WTC11 (cell line): ENCODE measurements around the gene CCL26. TPM values are rescaled to one million over a fixed set of nuclear protein-coding genes. Genes with fewer than 3 reads are reported as not detected.

Source experiments
- ATAC-seq: fragments of 200-7000 bp; cut with Tn5 transposase; 2 replicates; pipeline ENCODE4 v1.10.0; 2021; ENCODE audit warnings: mild to moderate bottlenecking, moderate library complexity
- CTCF ChIA-PET: fragments of 300-600 bp; sonication (Branson Sonifier 250); formaldehyde crosslinking; loops from one replicate; lab custom pipeline; 2021; ENCODE audit warnings: antibody characterized with exemption; lab: Charles Lee
- POLR2A ChIA-PET: fragments of 350-600 bp; sonication (Branson Sonifier 250); formaldehyde crosslinking; loops from one replicate; lab custom pipeline; 2021; ENCODE audit warnings: antibody characterized with exemption; lab: Charles Lee
- DNase-seq: peaks from one replicate; pipeline ENCODE4 v3.0.0; 2021; ENCODE audit warnings: low spot score
- H3K27ac Mint-ChIP-seq: 2 replicates; pipeline ENCODE4 v1.8.0; 2021; ENCODE audit warnings: mixed read lengths
- H3K27me3 Mint-ChIP-seq: 2 replicates; pipeline ENCODE4 v1.8.0; 2021; ENCODE audit warnings: low read depth, mild to moderate bottlenecking, moderate library complexity, mixed read lengths
- H3K36me3 Mint-ChIP-seq: 2 replicates; pipeline ENCODE4 v1.8.0; 2021; ENCODE audit warnings: mixed read lengths
- H3K4me1 Mint-ChIP-seq: 2 replicates; pipeline ENCODE4 v1.8.0; 2022; ENCODE audit warnings: mixed read lengths
- H3K4me3 Mint-ChIP-seq: 2 replicates; pipeline ENCODE4 v1.8.0; 2021; ENCODE audit warnings: mild to moderate bottlenecking, moderate library complexity, mixed read lengths
- H3K9me3 Mint-ChIP-seq: 2 replicates; pipeline ENCODE4 v1.8.0; 2021; ENCODE audit warnings: mixed read lengths
- CBFB ChIP-seq: sonication (generic); formaldehyde crosslinking; IDR thresholded peaks from 2 replicates; pipeline ENCODE4 v1.8.1; 2022; ENCODE audit warnings: mild to moderate bottlenecking, low read depth, missing genetic modification reagents
- CDX4 ChIP-seq: fragments of 250-450 bp; sonication (Bioruptor Pico); IDR thresholded peaks from 2 replicates; pipeline ENCODE4 v1.9.0; 2021; ENCODE audit warnings: moderate library complexity, mild to moderate bottlenecking, inconsistent platforms, borderline replicate concordance
- E2F4 ChIP-seq: sonication (generic); formaldehyde crosslinking; IDR thresholded peaks from 2 replicates; pipeline ENCODE4 v1.8.1; 2022; ENCODE audit warnings: low read depth, mild to moderate bottlenecking, moderate library complexity, missing genetic modification reagents, borderline replicate concordance
- E2F5 ChIP-seq: sonication (generic); formaldehyde crosslinking; IDR thresholded peaks from 2 replicates; pipeline ENCODE4 v1.8.1; 2022; ENCODE audit warnings: mild to moderate bottlenecking, moderate library complexity, missing genetic modification reagents
- ERG ChIP-seq: fragments of 250-450 bp; sonication (Bioruptor Pico); IDR thresholded peaks from 2 replicates; pipeline ENCODE4 v1.8.0; 2021; ENCODE audit warnings: mild to moderate bottlenecking
- FOXP4 ChIP-seq: sonication (generic); formaldehyde crosslinking; IDR thresholded peaks from 2 replicates; pipeline ENCODE4 v1.8.0; 2022; ENCODE audit warnings: mild to moderate bottlenecking, missing genetic modification reagents
- MYBL2 ChIP-seq: sonication (generic); formaldehyde crosslinking; IDR thresholded peaks from 2 replicates; pipeline ENCODE4 v1.8.1; 2023; ENCODE audit warnings: mild to moderate bottlenecking, moderate library complexity, missing genetic modification reagents
- NR1H2 ChIP-seq: sonication (generic); formaldehyde crosslinking; IDR thresholded peaks from 2 replicates; pipeline ENCODE4 v1.9.0; 2021; ENCODE audit warnings: mild to moderate bottlenecking, moderate library complexity, missing genetic modification reagents
- USF1 ChIP-seq: sonication (generic); formaldehyde crosslinking; IDR thresholded peaks from 2 replicates; pipeline ENCODE4 v1.8.0; 2022; ENCODE audit warnings: mild to moderate bottlenecking, missing genetic modification reagents
- USF2 ChIP-seq: sonication (generic); formaldehyde crosslinking; IDR thresholded peaks from 2 replicates; pipeline ENCODE4 v1.8.1; 2023; ENCODE audit warnings: mild to moderate bottlenecking, missing genetic modification reagents, moderate library complexity
- ZNF671 ChIP-seq: fragments of 250-450 bp; sonication (Bioruptor Pico); IDR thresholded peaks from 2 replicates; pipeline ENCODE4 v1.8.0; 2021; ENCODE audit warnings: mild to moderate bottlenecking
- total RNA-seq: library from RNA; stranded (reverse); gene quantifications from 3 replicates; pipeline ENCODE4 v1.2.3, GENCODE V29; 2021

The CCL26 gene
- total RNA-seq, 1 experiment from 2014 or later = 9.8 TPM

GRCh38 chr7:75740846-75741497 is 31.0 kb downstream of the CCL26 start (continued):
- no peak for TF ChIP-seq CDX4 (CRISPR knock-in tag)
- no peak for TF ChIP-seq E2F5 (CRISPR knock-in tag)
- TF ChIP-seq CBFB (CRISPR knock-in tag) = no peak
- TF ChIP-seq E2F4 (CRISPR knock-in tag) = no peak
- TF ChIP-seq ERG = no peak

GRCh38 chr7:75739796-75740672 is 32.0 kb downstream of the CCL26 start:
- ChIA-PET CTCF (interaction anchor here (0.6 to 3.3 kb wide), 9 partner anchors 11 to 142 kb away, joined by 3 to 19 read pairs (median 3); no protein-coding TSS in a partner anchor), POLR2A (interaction anchor here (0.6 to 1.3 kb wide), 2 partner anchors 90 to 292 kb away, joined by 3 to 5 read pairs; no protein-coding TSS in a partner anchor)
- no peak for ATAC-seq
- Mint-ChIP-seq H3K27me3 (peaks cover 32% of the 10 kb centered on the region), H3K4me1 (peaks cover 22% of the 10 kb centered on the region), H3K36me3 (no peaks in the 10 kb centered on the region), H3K27ac (peak overlapping the region; percentile 95), H3K4me3 (peak overlapping the region; percentile 95), H3K9me3 (no peaks in the 10 kb centered on the region)
- no peak for DNase-seq
- no peak for TF ChIP-seq NR1H2 (CRISPR knock-in tag)
- no peak for TF ChIP-seq USF1
- no peak for TF ChIP-seq FOXP4 (CRISPR knock-in tag)
- no peak for TF ChIP-seq MYBL2
- TF ChIP-seq ZNF671 = no peak
- TF ChIP-seq CBFB (CRISPR knock-in tag) = no peak
- no peak for TF ChIP-seq USF2 (CRISPR knock-in tag)
